Lung (tissue), 12 donors: ENCODE results near the gene FHAD1. TPM values are rescaled to one million over a fixed set of nuclear protein-coding genes. Genes with fewer than 3 reads are reported as not detected.
A peak's percentile ranks its signal among the peaks of the same experiment; 100 is the strongest.

Source experiments
- ATAC-seq: fragments of 200-7000 bp; cut with Tn5 transposase; one replicate; pipeline ENCODE4 v1.9.1; 2020; ENCODE audit warnings: moderate number of reproducible peaks; ENCODE audit not compliant: insufficient read depth, low FRiP score
- DNase-seq, 3 donors: peaks; one replicate each; pipeline ENCODE4 v3.0.0-alpha.2; 2013 to 2017
- H3K27ac ChIP-seq, 2 donors: one replicate each; pipeline ENCODE4 v1.5.1; 2013; ENCODE audit warnings: mild to moderate bottlenecking in 2 of 2, moderate library complexity in 2 of 2, control low read depth in 1 of 2, inconsistent platforms in 1 of 2, low read depth in 1 of 2, low read length in 1 of 2
- H3K27me3 ChIP-seq, 3 donors: one replicate each; pipeline ENCODE4 v1.5.1; 2013; ENCODE audit warnings: low read length in 2 of 3; ENCODE audit not compliant: control insufficient read depth in 3 of 3, insufficient read depth in 3 of 3
- H3K36me3 ChIP-seq, 4 donors: one replicate each; pipeline ENCODE4 v1.5.1; 2013; ENCODE audit warnings: low read length in 4 of 4, mild to moderate bottlenecking in 1 of 4, moderate library complexity in 1 of 4; ENCODE audit not compliant: control insufficient read depth in 4 of 4, insufficient read depth in 4 of 4
- H3K4me1 ChIP-seq, 5 donors: one replicate each; pipeline ENCODE4 v1.5.1; 2013; ENCODE audit warnings: low read length in 5 of 5, mild to moderate bottlenecking in 2 of 5, moderate library complexity in 1 of 5; ENCODE audit not compliant: control insufficient read depth in 5 of 5, insufficient read depth in 5 of 5
- H3K4me3 ChIP-seq: one replicate; pipeline ENCODE4 v1.5.1; 2013; ENCODE audit warnings: mild to moderate bottlenecking, control low read depth, moderate library complexity
- H3K9ac ChIP-seq, 2 donors: one replicate each; pipeline ENCODE4 v1.5.1; 2013; ENCODE audit warnings: low read length in 2 of 2, control low read depth in 1 of 2; ENCODE audit not compliant: insufficient read depth in 1 of 2
- H3K9me3 ChIP-seq, 4 donors: one replicate each; pipeline ENCODE4 v1.5.1; 2013; ENCODE audit warnings: low read length in 3 of 4, mild to moderate bottlenecking in 1 of 4, moderate library complexity in 1 of 4; ENCODE audit not compliant: control insufficient read depth in 4 of 4, insufficient read depth in 3 of 4
- CTCF ChIP-seq: IDR thresholded peaks from 2 replicates; pipeline ENCODE4 v1.5.1; 2012; ENCODE audit warnings: mild to moderate bottlenecking; ENCODE audit errors: control extremely low read depth, extremely low read depth
- WGBS, 2 donors: extraction: QIAGEN DNeasy Blood & Tissue Kit; methylation state at CpG; one replicate each; pipeline ENCODE4 v1.1.7; 2013; 5-methylcytosine and 5-hydroxymethylcytosine counted together
- polyA plus RNA-seq, 2 donors: library from polyadenylated mRNA; stranded (reverse); fragments of 200-250 nt; gene quantifications; one replicate each; pipeline ENCODE4 v1.2.1, GENCODE V29; 2013
- total RNA-seq, 2 donors: library from RNA; depleted of rRNA in 1 of 2; stranded (reverse); fragments of >200 nt in 1 of 2; gene quantifications; one replicate each; pipeline ENCODE4 v1.2.1, GENCODE V29; 2014 to 2021
- donor health status: control.
- donor health status: control.
- donor health status: Bipolar disorder and iron deficiency.
- donor health status: healthy.
- donor health status: DM: yes; HTN: yes; CAD: no.

Gene FHAD1
- total and polyA plus RNA-seq, 4 donors, result 4.4 to 25.9 (median 9.2) TPM

- H3K27ac ChIP-seq, result no peak overlapping the region
- 91 to 94% methylated on average over 12 of the region's 12 CpGs for WGBS, 2 donors
- H3K9ac ChIP-seq, result no peak overlapping the region
- no peaks in the 10 kb centered on the region for H3K27me3 ChIP-seq
- peaks cover 0 to 2% (median 0%) of the 10 kb centered on the region in 4 donors for H3K36me3 ChIP-seq
- no peak for TF ChIP-seq CTCF
- ATAC-seq, result no peak
- DNase-seq, result no peak
- H3K4me3 ChIP-seq, result no peak overlapping the region
- H3K9me3 ChIP-seq, result no peaks in the 10 kb centered on the region
- H3K4me1 ChIP-seq, result peaks cover 0 to 16% (median 9%) of the 10 kb centered on the region in 5 donors
Measured at GRCh38 chr1:15205586-15206346, 41.3 kb upstream of the FHAD1 start.

- Histone ChIP-seq H3K36me3 (peaks cover 0 to 2% (median 0%) of the 10 kb centered on the region in 4 donors), H3K4me3 (no peak overlapping the region), H3K4me1 (peaks cover 0 to 15% (median 9%) of the 10 kb centered on the region in 5 donors), H3K9ac (no peak overlapping the region), H3K27me3 (no peaks in the 10 kb centered on the region), H3K9me3 (no peaks in the 10 kb centered on the region), H3K27ac (no peak overlapping the region)
- DNase-seq (no peak), ATAC-seq (no peak)
- 76 to 77% methylated on average over 8 of the region's 8 CpGs for WGBS, 2 donors
- TF ChIP-seq CTCF, result no peak
Measured at GRCh38 chr1:15206418-15207030, 40.5 kb upstream of the FHAD1 start.

- H3K9me3 ChIP-seq, result no peaks in the 10 kb centered on the region
- TF ChIP-seq CTCF, result no peak
- 78 to 91% methylated on average over 24 to 25 of the region's 25 CpGs for WGBS, 2 donors
- DNase-seq, result peak in 1 of 3 donors; percentile 21
- ATAC-seq, result no peak
- H3K4me1 ChIP-seq, result peaks cover 0 to 12% (median 9%) of the 10 kb centered on the region in 5 donors
- no peak overlapping the region for H3K9ac ChIP-seq
- H3K4me3 ChIP-seq, result no peak overlapping the region
- H3K27ac ChIP-seq, result no peak overlapping the region
- peaks cover 0 to 2% (median 0%) of the 10 kb centered on the region in 4 donors for H3K36me3 ChIP-seq
- H3K27me3 ChIP-seq, result no peaks in the 10 kb centered on the region
Measured at GRCh38 chr1:15207031-15207828, 39.8 kb upstream of the FHAD1 start.
